MM.1S (cell line): ENCODE measurements around the gene PTRH1.

Experiments used
- DNase-seq: peaks from one replicate; pipeline ENCODE4 v3.0.0-alpha.2; 2015
- H2AFZ ChIP-seq: fragments of 300-600 bp; sonication (generic); 2 replicates; pipeline ENCODE4 v1.6.0; 2016; ENCODE audit warnings: antibody characterized with exemption, low read length
- H3F3A ChIP-seq: fragments of 300-600 bp; sonication (generic); 2 replicates; pipeline ENCODE4 v1.6.1; 2016; ENCODE audit warnings: mild to moderate bottlenecking, antibody characterized with exemption, low read length, moderate library complexity, mixed read lengths; ENCODE audit not compliant: insufficient read depth
- H3K27ac ChIP-seq: fragments of 300-600 bp; sonication (generic); 2 replicates; pipeline ENCODE4 v1.5.1; 2016; ENCODE audit warnings: mild to moderate bottlenecking, low read length
- H3K27me3 ChIP-seq: fragments of 300-600 bp; sonication (generic); replicated peaks from 2 replicates; pipeline ENCODE4 v1.6.0; 2016; ENCODE audit warnings: low read length; ENCODE audit not compliant: insufficient read depth
- H3K36me3 ChIP-seq: fragments of 300-600 bp; sonication (generic); replicated peaks from 2 replicates; pipeline ENCODE4 v1.6.1; 2016; ENCODE audit warnings: mild to moderate bottlenecking, low read length, mixed read lengths; ENCODE audit not compliant: insufficient read depth
- H3K4me1 ChIP-seq: fragments of 300-600 bp; sonication (generic); 2 replicates; pipeline ENCODE4 v1.6.1; 2016; ENCODE audit warnings: low read length, mixed read lengths
- H3K4me2 ChIP-seq: fragments of 300-600 bp; sonication (generic); 2 replicates; pipeline ENCODE4 v1.6.0; 2016; ENCODE audit warnings: low read depth, low read length
- H3K4me3 ChIP-seq: fragments of 300-600 bp; sonication (generic); 2 replicates; pipeline ENCODE4 v1.5.1; 2016; ENCODE audit warnings: low read length, mixed read lengths
- H3K79me2 ChIP-seq: fragments of 300-600 bp; sonication (generic); 2 replicates; pipeline ENCODE4 v1.6.1; 2016; ENCODE audit warnings: mixed run types, low read length, mixed read lengths
- H3K9ac ChIP-seq: fragments of 300-600 bp; sonication (generic); 2 replicates; pipeline ENCODE4 v1.6.1; 2016; ENCODE audit warnings: low read length, mixed read lengths
- H3K9me2 ChIP-seq: fragments of 300-600 bp; sonication (generic); replicated peaks from 2 replicates; pipeline ENCODE4 v1.6.1; 2016; ENCODE audit warnings: mild to moderate bottlenecking, low read length, mixed read lengths; ENCODE audit not compliant: insufficient read depth
- H3K9me3 ChIP-seq: fragments of 300-600 bp; sonication (generic); replicated peaks from 2 replicates; pipeline ENCODE4 v1.6.1; 2016; ENCODE audit warnings: mild to moderate bottlenecking, low read length, mixed read lengths; ENCODE audit not compliant: insufficient read depth
- H4K20me1 ChIP-seq: fragments of 300-600 bp; sonication (generic); 2 replicates; pipeline ENCODE4 v1.6.1; 2016; ENCODE audit warnings: mild to moderate bottlenecking, low read length, moderate library complexity, mixed read lengths; ENCODE audit not compliant: insufficient read depth
- EZH2 ChIP-seq: fragments of 300-600 bp; sonication (generic); optimal IDR thresholded peaks from 2 replicates; pipeline ENCODE3; 2017; ENCODE audit warnings: low read depth, mild to moderate bottlenecking, antibody characterized with exemption, low read length, mixed read lengths
- EZH2phosphoT487 ChIP-seq: fragments of 300-600 bp; sonication (generic); IDR thresholded peaks from 2 replicates; pipeline ENCODE4 v1.6.1; 2018; ENCODE audit warnings: antibody characterized with exemption, low read length
- TF ChIP-seq, protein P1 (sequence below): fragments of 300-600 bp; sonication (generic); IDR thresholded peaks from 2 replicates; pipeline ENCODE4 v1.5.1; 2016; ENCODE audit warnings: antibody characterized with exemption, low read length, mixed read lengths

The PTRH1 gene, protein sequence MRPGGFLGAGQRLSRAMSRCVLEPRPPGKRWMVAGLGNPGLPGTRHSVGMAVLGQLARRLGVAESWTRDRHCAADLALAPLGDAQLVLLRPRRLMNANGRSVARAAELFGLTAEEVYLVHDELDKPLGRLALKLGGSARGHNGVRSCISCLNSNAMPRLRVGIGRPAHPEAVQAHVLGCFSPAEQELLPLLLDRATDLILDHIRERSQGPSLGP

DNA sequence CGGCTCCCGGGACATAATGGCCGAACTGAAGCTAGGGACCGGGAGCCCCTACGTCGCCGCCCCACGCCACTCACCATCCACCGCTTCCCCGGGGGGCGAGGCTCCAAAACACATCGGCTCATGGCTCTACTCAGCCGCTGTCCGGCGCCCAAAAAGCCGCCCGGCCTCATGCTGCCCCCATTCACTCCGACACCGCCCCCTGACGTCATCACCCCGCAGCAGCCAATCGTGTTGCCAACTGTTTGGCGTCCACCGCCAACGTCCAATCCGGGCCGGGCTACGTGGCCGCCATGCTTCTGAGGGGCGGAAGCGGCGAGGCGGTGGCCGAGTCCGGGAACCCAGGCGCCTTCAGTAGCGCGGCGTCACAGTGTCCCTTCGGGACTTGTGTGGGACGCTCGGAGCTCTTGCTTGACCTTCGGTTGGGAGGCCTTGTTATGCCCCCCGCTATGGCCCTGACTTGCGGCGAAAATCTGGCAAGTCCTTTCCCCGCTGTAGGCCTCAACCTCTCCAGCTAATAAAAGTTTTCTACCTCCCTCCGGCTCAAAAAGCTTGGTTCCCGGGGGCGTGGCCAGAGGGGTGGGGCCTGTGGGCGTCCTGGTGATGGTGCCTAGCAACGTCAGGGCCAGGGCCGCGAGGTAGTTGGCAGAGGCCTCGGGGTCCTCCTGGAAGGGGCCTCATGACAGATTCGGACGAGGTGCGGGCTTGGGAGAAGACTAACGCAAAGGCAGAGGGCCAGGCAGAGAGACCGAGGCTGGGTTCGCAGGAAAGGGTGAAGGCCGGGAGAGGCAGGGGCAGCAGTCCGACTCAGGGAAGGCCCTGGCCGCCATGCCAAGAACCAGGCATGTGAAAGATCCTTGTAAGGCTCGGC, at the start of gene PTRH1, which contains the start of gene TTC16:
TSS of gene PTRH1 (minus strand) at position 194 of the 868 bp plus-strand sequence. CDS start at position 170, 24 bp downstream.
TSS of gene TTC16 (plus strand) at position 610 of the 868 bp plus-strand sequence. CDS start at position 677, 67 bp downstream.
- H3K27ac ChIP-seq = peak within 1 kb of the TSS; percentile 26; the same call in 1 of the 2 replicates
- H3K4me1 ChIP-seq = no peaks in the 10 kb centered on the region
- TF ChIP-seq, protein P1, sequence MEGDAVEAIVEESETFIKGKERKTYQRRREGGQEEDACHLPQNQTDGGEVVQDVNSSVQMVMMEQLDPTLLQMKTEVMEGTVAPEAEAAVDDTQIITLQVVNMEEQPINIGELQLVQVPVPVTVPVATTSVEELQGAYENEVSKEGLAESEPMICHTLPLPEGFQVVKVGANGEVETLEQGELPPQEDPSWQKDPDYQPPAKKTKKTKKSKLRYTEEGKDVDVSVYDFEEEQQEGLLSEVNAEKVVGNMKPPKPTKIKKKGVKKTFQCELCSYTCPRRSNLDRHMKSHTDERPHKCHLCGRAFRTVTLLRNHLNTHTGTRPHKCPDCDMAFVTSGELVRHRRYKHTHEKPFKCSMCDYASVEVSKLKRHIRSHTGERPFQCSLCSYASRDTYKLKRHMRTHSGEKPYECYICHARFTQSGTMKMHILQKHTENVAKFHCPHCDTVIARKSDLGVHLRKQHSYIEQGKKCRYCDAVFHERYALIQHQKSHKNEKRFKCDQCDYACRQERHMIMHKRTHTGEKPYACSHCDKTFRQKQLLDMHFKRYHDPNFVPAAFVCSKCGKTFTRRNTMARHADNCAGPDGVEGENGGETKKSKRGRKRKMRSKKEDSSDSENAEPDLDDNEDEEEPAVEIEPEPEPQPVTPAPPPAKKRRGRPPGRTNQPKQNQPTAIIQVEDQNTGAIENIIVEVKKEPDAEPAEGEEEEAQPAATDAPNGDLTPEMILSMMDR = no peak
- TF ChIP-seq EZH2 = no peak
- TF ChIP-seq EZH2phosphoT487 = no peak

DNA sequence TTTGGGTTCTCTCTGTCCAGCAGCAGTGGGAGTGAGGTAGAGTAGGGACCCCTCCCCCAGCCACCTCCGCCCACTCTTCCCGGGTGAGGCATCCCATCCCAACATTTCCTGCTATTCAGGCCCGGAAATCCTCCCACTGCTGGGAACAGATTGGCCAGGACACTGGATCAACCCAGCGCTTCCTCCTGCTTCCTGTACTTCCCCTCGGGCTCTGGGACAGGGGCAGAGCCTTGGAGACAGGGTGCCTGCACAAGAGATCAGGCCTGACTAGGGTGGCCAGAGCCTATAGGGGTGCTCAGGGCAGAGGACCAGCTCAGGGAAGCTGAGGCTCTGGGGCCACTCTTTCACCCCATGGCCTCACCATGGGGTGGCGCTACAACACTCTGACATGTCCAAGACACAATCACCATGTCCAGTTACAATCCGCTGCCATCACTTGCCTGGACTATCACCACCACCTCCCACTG, 48.5 kb upstream of the PTRH1 start:
- no peak overlapping the region for H3K4me3 ChIP-seq
- no peaks in the 10 kb centered on the region for H3K9me2 ChIP-seq
- H2AFZ ChIP-seq = no peak overlapping the region
- H3K36me3 ChIP-seq = no peaks in the 10 kb centered on the region
- H3K9me3 ChIP-seq = no peaks in the 10 kb centered on the region
- peaks cover 21% of the 10 kb centered on the region for H3K79me2 ChIP-seq
- H3K27me3 ChIP-seq = no peaks in the 10 kb centered on the region
- DNase-seq = no peak
- H3K4me1 ChIP-seq = 0 out of 2 replicates have a peak, but pooled peaks cover 3% of the 10 kb centered on the region
- no peak overlapping the region for H3K27ac ChIP-seq
- no peak overlapping the region for H3K9ac ChIP-seq
- no peaks in the 10 kb centered on the region for H4K20me1 ChIP-seq
- H3K4me2 ChIP-seq = no peak overlapping the region
- TF ChIP-seq EZH2phosphoT487 (no peak), EZH2 (no peak)
- TF ChIP-seq, protein P1 = peak; percentile 39
- no peaks in the 10 kb centered on the region for H3F3A ChIP-seq

More for the DNA sequence above, at the start of gene PTRH1, which contains the start of gene TTC16:
- Histone ChIP-seq H3F3A (no peaks in the 10 kb centered on the region), H4K20me1 (no peaks in the 10 kb centered on the region), H3K9ac (peak within 1 kb of the TSS; percentile 66), H3K4me3 (peak within 1 kb of the TSS; percentile 80), H3K79me2 (no peaks in the 10 kb centered on the region), H3K9me3 (no peaks in the 10 kb centered on the region), H3K36me3 (no peaks in the 10 kb centered on the region), H3K4me2 (peak within 1 kb of the TSS; percentile 73), H3K27me3 (no peaks in the 10 kb centered on the region), H2AFZ (peak within 1 kb of the TSS; percentile 89), H3K9me2 (no peaks in the 10 kb centered on the region)
- DNase-seq = peak; percentile 97

DNA sequence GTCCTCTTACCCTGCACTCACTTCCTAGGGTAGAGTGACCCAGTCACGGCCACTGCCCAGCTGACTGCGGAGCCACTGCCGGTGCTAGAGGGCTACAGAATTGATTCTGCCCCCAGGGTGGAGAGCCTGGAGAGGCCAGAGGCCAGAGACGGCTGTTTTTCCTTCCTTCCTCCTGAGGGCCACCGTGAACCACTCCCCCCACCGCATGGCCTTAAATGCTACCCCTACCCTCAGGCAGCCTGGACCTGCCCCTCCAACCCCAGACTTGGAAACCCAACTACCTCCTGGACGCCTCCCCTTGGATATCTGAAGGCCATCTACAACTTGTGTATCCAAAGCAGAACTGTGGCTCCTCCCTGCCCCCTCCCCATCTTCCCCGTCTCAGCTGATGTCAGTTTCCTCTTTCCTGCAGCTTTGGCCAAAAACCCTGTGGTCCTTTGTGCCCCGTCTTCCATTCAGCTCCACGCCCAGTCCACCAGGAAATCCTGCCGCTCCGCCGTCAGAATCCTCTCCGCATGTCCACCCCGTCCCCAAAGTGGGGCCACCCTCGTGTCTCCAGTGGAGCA, 46.7 kb upstream of the PTRH1 start:
- no peaks in the 10 kb centered on the region for H3K27me3 ChIP-seq
- no peaks in the 10 kb centered on the region for H3K9me2 ChIP-seq
- H3K36me3 ChIP-seq = no peaks in the 10 kb centered on the region
- H3F3A ChIP-seq = no peaks in the 10 kb centered on the region
- no peaks in the 10 kb centered on the region for H3K4me1 ChIP-seq
- no peak overlapping the region for H3K27ac ChIP-seq
- no peak overlapping the region for H3K4me2 ChIP-seq
- H3K4me3 ChIP-seq = no peak overlapping the region
- peaks cover 4% of the 10 kb centered on the region for H3K79me2 ChIP-seq
- no peak for TF ChIP-seq EZH2phosphoT487
- no peak for TF ChIP-seq EZH2
- TF ChIP-seq, protein P1 = no peak
- H3K9me3 ChIP-seq = no peaks in the 10 kb centered on the region
- no peak overlapping the region for H2AFZ ChIP-seq
- no peak overlapping the region for H3K9ac ChIP-seq
- DNase-seq = no peak
- no peaks in the 10 kb centered on the region for H4K20me1 ChIP-seq
